HG03064 (cell line): ENCODE measurements around the gene FAT2.
"Not testable (repeated sequence)": the region's sequence is repeated elsewhere in the genome, so short reads cannot be mapped to it uniquely, and the experiment has no call there.

ENCODE experiments used
- ATAC-seq: cut with Tn5 transposase; IDR thresholded peaks from one replicate; pipeline ENCODE4 v1.9.1; 2021; ENCODE audit warnings: low read depth; ENCODE audit not compliant: unreplicated experiment

FAT2 gene

GRCh38 chr5:151612689-151613427 lies 21.7 kb upstream of the FAT2 start:
- ATAC-seq, result peak; percentile 79

- no peak for ATAC-seq
Measured at GRCh38 chr5:151611127-151611775, 20.1 kb upstream of the FAT2 start.

GRCh38 chr5:151608522-151608921 lies 17.4 kb upstream of the FAT2 start:
- no peak for ATAC-seq

- ATAC-seq, result no peak
Measured at GRCh38 chr5:151607304-151607703, 16.2 kb upstream of the FAT2 start.

GRCh38 chr5:151605559-151605958 lies 14.4 kb upstream of the FAT2 start:
- ATAC-seq, result no peak

- ATAC-seq, result no peak
Measured at GRCh38 chr5:151602806-151603205, 11.7 kb upstream of the FAT2 start.

- ATAC-seq, result no peak
Measured at GRCh38 chr5:151601391-151601790, 10.3 kb upstream of the FAT2 start.

- no peak for ATAC-seq
Measured at GRCh38 chr5:151600069-151600665, 9.0 kb upstream of the FAT2 start.

- no peak for ATAC-seq
Measured at GRCh38 chr5:151598984-151599383, 7.9 kb upstream of the FAT2 start.

GRCh38 chr5:151598549-151598948 lies 7.4 kb upstream of the FAT2 start:
- no peak for ATAC-seq

- no peak for ATAC-seq
Measured at GRCh38 chr5:151597749-151598148, 6.6 kb upstream of the FAT2 start.

GRCh38 chr5:151596828-151597539 lies 5.9 kb upstream of the FAT2 start:
- no peak for ATAC-seq

- ATAC-seq, result no peak
Measured at GRCh38 chr5:151595411-151595826, 4.3 kb upstream of the FAT2 start.

GRCh38 chr5:151592855-151593408 lies 1.8 kb upstream of the FAT2 start:
- no peak for ATAC-seq

GRCh38 chr5:151589878-151590570 lies 1.1 kb downstream of the FAT2 start:
- ATAC-seq, result no peak

GRCh38 chr5:151587796-151588555 lies 3.2 kb downstream of the FAT2 start:
- no peak for ATAC-seq

- no peak for ATAC-seq
Measured at GRCh38 chr5:151585970-151586369, 5.2 kb downstream of the FAT2 start.

GRCh38 chr5:151585344-151585743 lies 5.8 kb downstream of the FAT2 start:
- ATAC-seq, result not testable (repeated sequence)

- ATAC-seq, result no peak
Measured at GRCh38 chr5:151584057-151584937, 6.8 kb downstream of the FAT2 start.
